Neural progenitor cell (in vitro differentiated cells): ENCODE measurements around the gene PYROXD2. TPM values are rescaled to one million over a fixed set of nuclear protein-coding genes. Genes with fewer than 3 reads are reported as not detected.
A peak's percentile ranks its signal among the peaks of the same experiment; 100 is the strongest.

Experiments used
- DNase-seq: peaks from one replicate; pipeline ENCODE4 v3.0.0-alpha.2; 2016; ENCODE audit warnings: low spot score
- H2AFZ ChIP-seq: fragments of 200-600 bp; sonication (generic); replicated peaks from 2 replicates; pipeline ENCODE4 v1.6.1; 2016; ENCODE audit warnings: antibody characterized with exemption
- H3F3A ChIP-seq: fragments of 200-600 bp; sonication (generic); 2 replicates; pipeline ENCODE4 v1.6.1; 2016; ENCODE audit warnings: antibody characterized with exemption, low read depth
- H3K27ac ChIP-seq: fragments of 200-600 bp; sonication (generic); 2 replicates; pipeline ENCODE4 v1.5.1; 2016; ENCODE audit warnings: mild to moderate bottlenecking
- H3K27me3 ChIP-seq: fragments of 200-600 bp; sonication (generic); 2 replicates; pipeline ENCODE4 v1.6.1; 2016; ENCODE audit warnings: mild to moderate bottlenecking, moderate library complexity
- H3K36me3 ChIP-seq: fragments of 200-600 bp; sonication (generic); 2 replicates; pipeline ENCODE4 v1.5.1; 2016
- H3K4me1 ChIP-seq: fragments of 200-600 bp; sonication (generic); 2 replicates; pipeline ENCODE4 v1.6.1; 2016; ENCODE audit warnings: mixed run types
- H3K4me2 ChIP-seq: fragments of 200-600 bp; sonication (generic); 2 replicates; pipeline ENCODE4 v1.6.1; 2016
- H3K4me3 ChIP-seq: fragments of 200-600 bp; sonication (generic); 2 replicates; pipeline ENCODE4 v1.5.1; 2016
- H3K79me2 ChIP-seq: fragments of 200-600 bp; sonication (generic); 2 replicates; pipeline ENCODE4 v1.6.1; 2016; ENCODE audit warnings: low read depth
- H3K9ac ChIP-seq: fragments of 200-600 bp; sonication (generic); 2 replicates; pipeline ENCODE4 v1.6.1; 2016
- H3K9me3 ChIP-seq: fragments of 200-600 bp; sonication (generic); 2 replicates; pipeline ENCODE4 v1.5.1; 2016; ENCODE audit warnings: low read depth
- H4K20me1 ChIP-seq: fragments of 200-600 bp; sonication (generic); 2 replicates; pipeline ENCODE4 v1.6.1; 2016; ENCODE audit warnings: low read depth
- H3K27ac Mint-ChIP-seq: 3 replicates; pipeline ENCODE4 v1.8.0; 2021; ENCODE audit warnings: mixed read lengths
- H3K27me3 Mint-ChIP-seq: 2 replicates; pipeline ENCODE4 v1.8.0; 2022; ENCODE audit warnings: low read depth, mild to moderate bottlenecking, inconsistent platforms, moderate library complexity, mixed read lengths; ENCODE audit not compliant: insufficient read depth
- H3K36me3 Mint-ChIP-seq: 3 replicates; pipeline ENCODE4 v1.8.0; 2021; ENCODE audit warnings: mixed read lengths
- H3K4me1 Mint-ChIP-seq: 3 replicates; pipeline ENCODE4 v1.8.0; 2021; ENCODE audit warnings: mixed read lengths
- H3K4me3 Mint-ChIP-seq: 3 replicates; pipeline ENCODE4 v1.8.0; 2021; ENCODE audit warnings: mild to moderate bottlenecking, moderate library complexity, mixed read lengths
- H3K9me3 Mint-ChIP-seq: 3 replicates; pipeline ENCODE4 v1.8.0; 2020; ENCODE audit warnings: mixed read lengths
- EZH2 ChIP-seq: fragments of 200-600 bp; sonication (generic); IDR thresholded peaks from 2 replicates; pipeline ENCODE4 v1.6.1; 2017; ENCODE audit warnings: antibody characterized with exemption, mild to moderate bottlenecking, moderate library complexity
- EZH2phosphoT487 ChIP-seq: fragments of 200-600 bp; sonication (generic); IDR thresholded peaks from 2 replicates; pipeline ENCODE4 v1.6.1; 2017; ENCODE audit warnings: antibody characterized with exemption
- total RNA-seq: library from RNA; depleted of rRNA; stranded (reverse); fragments of >200 nt; gene quantifications from 2 replicates; pipeline ENCODE4 v1.2.3, GENCODE V29; 2015; ENCODE audit warnings: low replicate concordance
- TF ChIP-seq, protein P1 (sequence below): fragments of 200-600 bp; sonication (generic); IDR thresholded peaks from 2 replicates; pipeline ENCODE4 v1.5.1; 2017; ENCODE audit warnings: antibody characterized with exemption, mild to moderate bottlenecking

Gene PYROXD2
- total RNA-seq, 1 donor from 2014 or later, result 10.5 TPM

DNA sequence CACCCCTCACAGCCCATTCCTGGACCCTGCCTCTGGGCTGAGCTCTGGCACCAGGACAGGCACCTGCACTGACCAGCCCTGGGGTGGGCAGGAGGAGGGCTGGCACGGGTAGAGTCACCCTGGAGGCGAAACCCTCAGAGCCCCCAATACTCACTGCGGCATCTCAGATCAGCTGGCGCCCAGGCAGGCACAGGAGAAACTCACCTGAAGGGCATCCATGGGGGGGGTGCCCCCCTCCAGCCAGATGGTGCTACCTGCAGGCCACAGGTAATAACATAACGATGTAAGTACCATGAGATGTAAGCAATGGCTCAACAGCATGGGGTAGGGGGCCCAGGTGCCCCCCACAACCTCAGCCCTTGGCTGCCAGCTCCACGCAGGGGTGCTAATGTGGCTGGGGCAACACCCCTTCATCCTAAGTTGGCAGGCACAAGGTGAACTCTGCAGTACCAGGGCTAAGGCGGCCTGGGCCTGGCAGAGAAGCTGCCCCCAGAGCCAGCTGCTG lies 12.1 kb upstream of the PYROXD2 start:
- H3K9me3 ChIP-seq, result peaks cover 1% of the 10 kb centered on the region
- peaks cover 3% of the 10 kb centered on the region for H3K36me3 ChIP-seq
- H3K27me3 ChIP-seq, result no peaks in the 10 kb centered on the region
- H3K9ac ChIP-seq, result no peak overlapping the region
- H3K27me3 Mint-ChIP-seq, result no peaks in the 10 kb centered on the region
- no peaks in the 10 kb centered on the region for H3K79me2 ChIP-seq
- peaks cover 17% of the 10 kb centered on the region for H3K36me3 Mint-ChIP-seq
- TF ChIP-seq EZH2phosphoT487 (no peak), EZH2 (no peak)
- TF ChIP-seq, protein P1, sequence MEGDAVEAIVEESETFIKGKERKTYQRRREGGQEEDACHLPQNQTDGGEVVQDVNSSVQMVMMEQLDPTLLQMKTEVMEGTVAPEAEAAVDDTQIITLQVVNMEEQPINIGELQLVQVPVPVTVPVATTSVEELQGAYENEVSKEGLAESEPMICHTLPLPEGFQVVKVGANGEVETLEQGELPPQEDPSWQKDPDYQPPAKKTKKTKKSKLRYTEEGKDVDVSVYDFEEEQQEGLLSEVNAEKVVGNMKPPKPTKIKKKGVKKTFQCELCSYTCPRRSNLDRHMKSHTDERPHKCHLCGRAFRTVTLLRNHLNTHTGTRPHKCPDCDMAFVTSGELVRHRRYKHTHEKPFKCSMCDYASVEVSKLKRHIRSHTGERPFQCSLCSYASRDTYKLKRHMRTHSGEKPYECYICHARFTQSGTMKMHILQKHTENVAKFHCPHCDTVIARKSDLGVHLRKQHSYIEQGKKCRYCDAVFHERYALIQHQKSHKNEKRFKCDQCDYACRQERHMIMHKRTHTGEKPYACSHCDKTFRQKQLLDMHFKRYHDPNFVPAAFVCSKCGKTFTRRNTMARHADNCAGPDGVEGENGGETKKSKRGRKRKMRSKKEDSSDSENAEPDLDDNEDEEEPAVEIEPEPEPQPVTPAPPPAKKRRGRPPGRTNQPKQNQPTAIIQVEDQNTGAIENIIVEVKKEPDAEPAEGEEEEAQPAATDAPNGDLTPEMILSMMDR, result no peak
- H3K4me1 ChIP-seq, result no peaks in the 10 kb centered on the region
- no peaks in the 10 kb centered on the region for H4K20me1 ChIP-seq
- H3K4me2 ChIP-seq, result no peak overlapping the region
- no peak overlapping the region for H3K27ac Mint-ChIP-seq
- no peak overlapping the region for H2AFZ ChIP-seq
- no peaks in the 10 kb centered on the region for H3F3A ChIP-seq
- no peak for DNase-seq
- H3K9me3 Mint-ChIP-seq, result peaks cover 4% of the 10 kb centered on the region
- H3K4me3 Mint-ChIP-seq, result no peak overlapping the region
- H3K4me3 ChIP-seq, result no peak overlapping the region
- no peaks in the 10 kb centered on the region for H3K4me1 Mint-ChIP-seq
- H3K27ac ChIP-seq, result no peak overlapping the region

GRCh38 chr10:98425511-98426352 lies 10.8 kb upstream of the PYROXD2 start:
- TF ChIP-seq EZH2phosphoT487 (no peak), EZH2 (no peak)
- TF ChIP-seq, protein P1, result peak; percentile 74
- H3K4me3 ChIP-seq, result no peak overlapping the region
- no peaks in the 10 kb centered on the region for H3K4me1 ChIP-seq
- no peak overlapping the region for H3K4me3 Mint-ChIP-seq
- no peaks in the 10 kb centered on the region for H3K36me3 ChIP-seq
- DNase-seq, result peak; percentile 72
- no peaks in the 10 kb centered on the region for H3K27me3 Mint-ChIP-seq
- no peak overlapping the region for H3K27ac ChIP-seq
- H3K9me3 Mint-ChIP-seq, result no peaks in the 10 kb centered on the region
- H3F3A ChIP-seq, result no peaks in the 10 kb centered on the region
- peaks cover 9% of the 10 kb centered on the region for H3K36me3 Mint-ChIP-seq
- no peaks in the 10 kb centered on the region for H3K27me3 ChIP-seq
- no peaks in the 10 kb centered on the region for H3K9me3 ChIP-seq
- no peaks in the 10 kb centered on the region for H3K4me1 Mint-ChIP-seq
- H3K4me2 ChIP-seq, result no peak overlapping the region
- no peak overlapping the region for H2AFZ ChIP-seq
- no peak overlapping the region for H3K27ac Mint-ChIP-seq
- no peak overlapping the region for H3K9ac ChIP-seq
- no peaks in the 10 kb centered on the region for H3K79me2 ChIP-seq
- H4K20me1 ChIP-seq, result no peaks in the 10 kb centered on the region

GRCh38 chr10:98424295-98425254 lies 9.6 kb upstream of the PYROXD2 start:
- Histone ChIP-seq H3F3A (no peaks in the 10 kb centered on the region), H3K36me3 (no peaks in the 10 kb centered on the region), H3K4me3 (no peak overlapping the region), H3K9ac (no peak overlapping the region), H3K27ac (no peak overlapping the region), H4K20me1 (no peaks in the 10 kb centered on the region), H3K9me3 (no peaks in the 10 kb centered on the region), H3K27me3 (no peaks in the 10 kb centered on the region), H3K4me2 (no peak overlapping the region), H3K4me1 (no peaks in the 10 kb centered on the region), H2AFZ (no peak overlapping the region), H3K79me2 (no peaks in the 10 kb centered on the region)
- H3K27me3 Mint-ChIP-seq, result peaks cover 2% of the 10 kb centered on the region
- no peak for DNase-seq
- H3K4me3 Mint-ChIP-seq, result no peak overlapping the region
- no peak overlapping the region for H3K27ac Mint-ChIP-seq
- TF ChIP-seq EZH2phosphoT487, result no peak
- TF ChIP-seq, protein P1, result no peak
- no peak for TF ChIP-seq EZH2
- no peaks in the 10 kb centered on the region for H3K9me3 Mint-ChIP-seq
- H3K36me3 Mint-ChIP-seq, result peaks cover 2% of the 10 kb centered on the region
- peaks cover 3% of the 10 kb centered on the region for H3K4me1 Mint-ChIP-seq
